Fibroblast of skin of abdomen (primary cell): ENCODE results near the gene ACVR1. TPM values are rescaled to one million over a fixed set of nuclear protein-coding genes. Genes with fewer than 3 reads are reported as not detected.
A peak's percentile ranks its signal among the peaks of the same experiment; 100 is the strongest.

Experiments used
- DNase-seq: peaks from one replicate; pipeline ENCODE4 v3.0.0-alpha.2; 2013
- polyA plus RNA-seq, 2 experiments: library from polyadenylated mRNA; unstranded; fragments of 120-200 nt; gene quantifications; one replicate each; pipeline ENCODE4 v1.2.1, GENCODE V29; 2013; ENCODE audit not compliant: insufficient read length in 2 of 2

ACVR1 gene
- polyA plus RNA-seq (2013, experiment 1 of 2; ENCODE audit: insufficient read length): 53.2 TPM
- 51.5 TPM for polyA plus RNA-seq (2013, experiment 2 of 2; ENCODE audit: insufficient read length)

- peak; percentile 99 for DNase-seq
These were observed at the start of gene ACVR1 for GRCh38 chr2:157876066-157876785. TSS of gene ACVR1 (minus strand) at chr2:157876330. CDS start at chr2:157799493, 76,837 bp downstream.

GRCh38 chr2:157925071-157925470, 48.9 kb upstream of the ACVR1 start:
- no peak for DNase-seq

- no peak for DNase-seq
These were observed 47.6 kb upstream of the ACVR1 start for GRCh38 chr2:157923598-157924217.

GRCh38 chr2:157922815-157923214, 46.7 kb upstream of the ACVR1 start:
- DNase-seq: no peak

- no peak for DNase-seq
These were observed 46.2 kb upstream of the ACVR1 start for GRCh38 chr2:157922336-157922735.

- DNase-seq: no peak
These were observed 44.6 kb upstream of the ACVR1 start for GRCh38 chr2:157920736-157921135.

- DNase-seq: no peak
These were observed 43.1 kb upstream of the ACVR1 start for GRCh38 chr2:157919181-157919580.

- no peak for DNase-seq
These were observed 42.2 kb upstream of the ACVR1 start for GRCh38 chr2:157918319-157918718.

- no peak for DNase-seq
These were observed 35.6 kb upstream of the ACVR1 start for GRCh38 chr2:157911750-157912149.

GRCh38 chr2:157911246-157911645, 35.1 kb upstream of the ACVR1 start:
- DNase-seq: no peak

GRCh38 chr2:157905092-157905491, 29.0 kb upstream of the ACVR1 start:
- DNase-seq: no peak

GRCh38 chr2:157903626-157904025, 27.5 kb upstream of the ACVR1 start:
- DNase-seq: no peak

- DNase-seq: no peak
These were observed 27.0 kb upstream of the ACVR1 start for GRCh38 chr2:157903151-157903550.

- no peak for DNase-seq
These were observed 26.6 kb upstream of the ACVR1 start for GRCh38 chr2:157902692-157903091.

GRCh38 chr2:157901325-157901724, 25.2 kb upstream of the ACVR1 start:
- DNase-seq: no peak

- DNase-seq: no peak
These were observed 24.6 kb upstream of the ACVR1 start for GRCh38 chr2:157900684-157901083.

GRCh38 chr2:157900203-157900602, 24.1 kb upstream of the ACVR1 start:
- DNase-seq: no peak

- DNase-seq: no peak
These were observed 23.2 kb upstream of the ACVR1 start for GRCh38 chr2:157899125-157899839.

- DNase-seq: peak; percentile 89
These were observed 22.5 kb upstream of the ACVR1 start for GRCh38 chr2:157898591-157898996.

- no peak for DNase-seq
These were observed 21.2 kb upstream of the ACVR1 start for GRCh38 chr2:157897106-157897971.

- peak; percentile 39 for DNase-seq
These were observed 19.4 kb upstream of the ACVR1 start for GRCh38 chr2:157895531-157895930.

- peak; percentile 71 for DNase-seq
These were observed 18.7 kb upstream of the ACVR1 start for GRCh38 chr2:157894694-157895435.
